GM18861 (cell line): ENCODE results near the gene TCAP.

Experiments used
- ATAC-seq: cut with Tn5 transposase; IDR thresholded peaks from one replicate; pipeline ENCODE4 v1.9.1; 2021; ENCODE audit not compliant: unreplicated experiment

TCAP gene

DNA sequence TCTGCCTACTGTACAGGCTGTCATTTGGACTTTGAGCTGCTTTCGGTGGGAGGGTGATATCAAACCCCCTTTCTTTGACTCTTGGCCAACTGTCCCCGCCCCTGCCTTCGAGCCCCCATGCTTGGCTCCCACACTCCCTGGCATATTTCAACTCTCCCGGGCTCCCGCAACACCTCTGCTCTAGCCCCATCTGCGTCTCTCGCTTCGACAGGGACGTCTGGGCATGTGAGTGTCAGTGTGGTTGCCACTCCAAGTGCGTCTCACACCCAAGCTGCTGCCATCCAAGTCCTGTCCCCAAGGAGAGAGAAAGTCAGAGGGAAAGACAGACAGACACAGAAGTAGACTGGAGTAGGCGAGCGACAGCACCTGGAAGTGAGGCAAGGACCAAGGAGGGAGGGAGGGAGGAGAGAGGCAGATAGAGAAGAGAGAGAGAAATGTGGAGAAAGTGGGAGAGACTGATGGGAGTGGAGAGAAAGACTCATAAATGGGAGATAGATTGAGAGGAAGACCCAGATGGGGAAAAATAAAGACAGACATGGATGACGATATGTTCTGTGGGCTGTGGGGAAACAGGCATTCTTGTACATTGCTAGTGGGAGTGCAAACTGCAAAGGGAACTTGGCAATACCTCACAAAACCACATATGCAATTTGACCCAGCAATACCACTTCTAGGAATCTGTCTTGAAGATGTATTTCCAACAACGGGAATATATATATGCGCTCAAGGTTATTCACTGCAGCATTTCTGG, 16.4 kb upstream of the TCAP start:
- ATAC-seq: no peak

DNA sequence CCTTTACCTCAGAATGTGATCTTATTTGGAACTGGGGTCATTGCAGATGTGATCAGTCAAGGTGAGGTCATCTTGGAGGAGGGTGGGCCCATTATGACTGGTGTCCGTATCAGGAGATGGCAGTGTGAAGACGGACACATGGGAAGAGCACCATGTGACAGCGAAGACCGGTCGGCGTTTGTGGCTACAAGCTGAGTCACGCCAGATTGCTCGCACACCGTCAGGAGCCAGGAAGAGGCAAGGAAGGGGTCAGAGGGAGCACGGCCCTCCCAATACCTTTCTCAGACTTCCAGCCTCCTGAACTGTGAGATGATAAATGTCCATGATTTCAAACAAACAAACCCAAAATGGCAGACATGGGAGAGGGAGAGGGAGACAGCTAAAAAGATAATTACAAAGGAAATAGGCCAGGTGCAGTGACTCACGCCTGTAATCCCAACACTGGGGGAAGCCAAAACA, 15.0 kb upstream of the TCAP start:
- no peak for ATAC-seq

DNA sequence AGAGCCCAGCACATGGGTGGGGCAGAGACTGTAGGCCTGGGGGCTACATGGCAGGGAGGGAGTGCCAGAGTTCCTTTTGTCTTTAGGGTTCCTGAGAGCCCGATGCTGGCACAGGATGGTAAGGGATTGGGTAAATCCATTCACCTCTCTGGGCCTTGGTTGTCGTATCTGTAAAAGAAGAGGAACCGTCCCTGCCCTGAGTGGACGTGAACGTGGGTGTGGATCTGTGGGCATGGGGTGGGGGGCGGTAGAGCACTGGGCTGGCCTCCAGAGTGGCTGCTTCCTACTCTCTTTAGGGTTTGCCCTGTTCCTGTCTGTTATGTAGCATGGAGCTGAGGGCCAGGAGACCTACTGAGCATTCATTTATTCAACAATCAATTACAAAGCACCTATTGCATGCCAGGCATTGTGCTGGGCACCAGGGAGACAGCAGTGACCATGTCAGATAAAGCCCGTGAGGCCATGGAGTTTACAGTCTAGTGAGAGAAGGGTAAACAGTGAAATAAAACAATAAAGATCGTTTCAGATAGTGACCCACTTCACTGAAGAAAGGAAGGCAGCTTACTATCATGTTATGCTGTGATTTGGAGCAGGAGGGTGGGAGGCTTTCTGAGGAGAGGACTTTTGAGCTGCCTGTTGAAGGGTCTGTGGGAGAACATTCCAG, 13.1 kb upstream of the TCAP start:
- no peak for ATAC-seq

DNA sequence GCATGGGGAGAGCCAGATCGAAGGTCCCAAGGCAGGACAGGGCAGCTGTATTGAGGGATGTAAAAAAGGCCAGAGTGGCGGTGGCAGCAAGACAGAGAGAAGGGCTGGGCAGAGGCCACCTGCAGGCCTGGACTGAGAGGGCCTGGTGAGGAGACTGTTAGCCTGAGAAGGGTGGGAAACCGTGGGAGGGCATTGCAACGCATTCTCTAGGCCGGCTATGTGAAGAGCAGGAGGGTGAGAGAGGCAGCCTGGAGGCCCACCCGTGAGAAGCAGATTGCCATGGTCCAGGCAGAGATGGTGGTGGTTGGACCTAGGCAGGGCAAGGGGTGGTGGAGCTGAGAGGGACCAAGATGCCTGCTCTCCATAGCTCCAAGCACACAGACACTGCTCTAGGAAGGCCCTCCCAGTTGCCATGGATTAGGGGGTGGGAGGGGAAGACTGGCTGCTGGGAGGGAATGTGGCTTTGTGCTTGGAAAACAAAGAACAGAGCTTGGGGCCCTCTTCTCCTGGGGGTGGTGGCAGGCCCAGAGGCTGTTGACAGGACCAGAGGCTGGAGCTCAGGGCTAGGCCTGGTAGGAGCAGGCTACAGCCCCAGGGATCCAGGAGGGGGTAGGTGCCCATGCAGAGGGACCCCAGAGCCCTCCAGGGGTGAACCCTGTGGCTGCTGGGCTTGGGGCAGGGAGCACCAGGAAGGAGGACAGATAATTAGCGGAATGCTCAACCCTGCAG, 12.4 kb upstream of the TCAP start:
- no peak for ATAC-seq

DNA sequence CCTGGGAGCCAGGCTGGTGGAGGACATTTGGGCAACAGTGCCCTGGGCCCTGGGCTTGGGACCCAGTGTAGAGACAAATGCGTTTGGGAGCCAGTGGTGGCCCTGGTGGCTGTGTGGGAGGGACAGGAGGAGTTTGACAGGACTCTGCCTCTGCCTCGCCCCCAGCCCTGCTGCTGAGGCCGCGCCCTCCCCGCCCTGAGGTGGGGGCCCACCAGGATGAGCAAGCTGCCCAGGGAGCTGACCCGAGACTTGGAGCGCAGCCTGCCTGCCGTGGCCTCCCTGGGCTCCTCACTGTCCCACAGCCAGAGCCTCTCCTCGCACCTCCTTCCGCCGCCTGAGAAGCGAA, 11.9 kb upstream of the TCAP start:
- ATAC-seq: no peak

DNA sequence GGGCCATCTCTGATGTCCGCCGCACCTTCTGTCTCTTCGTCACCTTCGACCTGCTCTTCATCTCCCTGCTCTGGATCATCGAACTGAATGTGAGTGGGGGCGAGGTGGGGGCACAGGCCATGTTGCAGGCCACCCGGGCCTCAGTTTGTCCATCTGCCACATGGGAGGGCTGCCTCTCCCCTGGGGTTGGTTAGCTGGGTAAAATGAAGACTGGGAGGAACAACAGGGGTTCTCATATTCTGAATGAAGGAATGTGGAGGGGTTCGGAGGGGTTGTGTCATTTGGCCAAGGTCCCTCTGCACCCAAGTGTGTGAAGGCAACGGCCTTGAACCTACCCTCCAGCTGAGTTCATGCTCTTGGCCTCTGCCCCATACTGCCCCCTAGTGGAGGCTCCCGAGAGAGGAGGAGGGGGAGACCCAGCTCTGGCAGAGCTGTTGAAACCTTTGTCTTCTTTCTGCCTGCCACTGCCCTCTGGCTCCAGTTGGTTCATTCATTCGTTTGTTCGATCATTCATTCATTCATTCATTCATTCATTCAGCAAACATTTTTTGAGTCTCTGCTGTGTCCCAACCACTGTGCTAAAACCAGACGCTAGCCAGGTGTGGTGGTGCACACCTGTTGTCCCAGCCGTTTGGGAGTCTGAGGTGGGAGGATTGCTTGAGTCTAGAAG, 11.4 kb upstream of the TCAP start:
- ATAC-seq: no peak

DNA sequence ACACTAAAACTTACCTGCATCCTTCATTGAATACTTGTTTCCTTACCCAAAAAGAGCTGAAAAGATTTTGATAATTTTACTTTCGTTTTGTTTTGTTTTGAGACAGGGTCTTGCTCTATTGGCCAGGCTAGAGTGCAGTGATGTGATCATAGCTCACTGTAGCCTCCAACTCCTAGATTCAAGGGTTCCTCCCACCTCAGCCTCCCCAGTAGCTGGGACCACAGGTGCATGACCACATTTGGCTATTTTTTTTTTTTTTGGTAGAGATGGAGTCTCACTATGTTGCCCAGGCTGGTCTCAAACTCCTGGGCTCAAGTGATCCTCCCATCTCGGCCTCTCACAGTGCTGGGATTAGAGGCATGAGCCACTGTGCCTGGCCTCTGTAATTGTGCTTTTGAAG, 10.0 kb upstream of the TCAP start:
- ATAC-seq: no peak

DNA sequence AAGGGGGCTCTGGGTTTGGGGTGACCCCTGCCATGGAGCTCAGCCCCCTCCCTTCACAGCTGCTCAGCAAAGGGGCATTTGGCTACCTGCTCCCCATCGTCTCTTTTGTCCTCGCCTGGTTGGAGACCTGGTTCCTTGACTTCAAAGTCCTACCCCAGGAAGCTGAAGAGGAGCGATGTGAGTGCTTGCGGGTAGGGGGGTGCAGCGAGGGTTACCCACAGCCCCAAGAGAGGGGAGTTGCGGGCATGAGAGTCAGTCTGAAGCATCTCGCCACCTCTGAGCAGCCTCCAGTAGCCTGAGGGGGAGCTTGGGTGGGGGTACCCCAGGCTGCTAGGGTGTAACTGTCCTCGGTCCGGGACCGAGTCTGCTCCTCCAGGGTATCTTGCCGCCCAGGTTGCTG, 6.8 kb upstream of the TCAP start:
- ATAC-seq: no peak

DNA sequence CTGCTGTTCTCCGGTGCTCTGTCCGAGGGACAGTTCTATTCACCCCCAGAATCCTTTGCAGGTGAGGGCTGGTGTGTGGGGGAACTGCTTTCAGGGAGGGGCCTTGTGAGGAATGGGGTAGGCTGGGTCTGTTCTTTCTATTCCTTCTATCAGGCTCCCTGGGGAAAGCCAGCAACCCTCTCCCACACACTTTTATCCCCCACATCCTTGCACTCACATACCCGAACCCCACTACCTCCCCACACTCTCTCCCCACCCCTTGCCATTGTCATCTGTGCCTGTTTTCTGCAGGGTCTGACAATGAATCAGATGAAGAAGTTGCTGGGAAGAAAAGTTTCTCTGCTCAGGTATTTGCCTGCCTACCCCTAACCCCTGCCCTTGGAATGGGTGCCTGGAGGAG, 6.4 kb upstream of the TCAP start:
- ATAC-seq: no peak

DNA sequence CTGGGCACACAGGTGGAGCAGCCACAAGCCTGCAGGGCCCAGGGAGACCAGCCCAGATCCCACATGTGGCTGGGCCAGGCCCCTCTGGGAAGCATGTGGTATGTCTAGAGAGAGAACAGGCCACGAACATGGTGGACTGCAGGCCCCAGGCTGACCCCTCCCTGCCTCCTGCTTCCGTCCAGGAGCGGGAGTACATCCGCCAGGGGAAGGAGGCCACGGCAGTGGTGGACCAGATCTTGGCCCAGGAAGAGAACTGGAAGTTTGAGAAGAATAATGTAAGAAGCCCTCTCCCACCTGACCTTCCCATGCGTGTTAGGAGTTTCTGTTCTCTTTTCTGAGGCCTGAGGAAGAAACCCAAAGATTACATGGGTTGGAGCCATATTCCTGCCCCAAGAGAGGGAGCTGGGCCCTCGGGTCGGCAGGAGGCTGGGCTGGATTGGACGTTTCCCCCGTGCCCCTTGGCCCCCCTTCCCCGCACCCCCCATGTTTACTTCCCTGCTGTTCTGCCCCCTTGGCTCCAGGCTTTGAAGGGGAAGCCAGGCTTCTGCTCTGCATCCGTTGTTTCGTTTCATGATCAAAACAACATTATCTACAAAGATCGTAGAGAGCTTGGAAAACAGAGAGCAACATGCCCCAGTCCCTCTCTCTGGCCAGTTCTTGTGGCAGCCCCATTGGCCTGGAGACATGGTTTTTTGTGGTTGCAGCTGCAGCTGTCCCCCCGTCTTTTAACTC, 5.7 kb upstream of the TCAP start:
- no peak for ATAC-seq

DNA sequence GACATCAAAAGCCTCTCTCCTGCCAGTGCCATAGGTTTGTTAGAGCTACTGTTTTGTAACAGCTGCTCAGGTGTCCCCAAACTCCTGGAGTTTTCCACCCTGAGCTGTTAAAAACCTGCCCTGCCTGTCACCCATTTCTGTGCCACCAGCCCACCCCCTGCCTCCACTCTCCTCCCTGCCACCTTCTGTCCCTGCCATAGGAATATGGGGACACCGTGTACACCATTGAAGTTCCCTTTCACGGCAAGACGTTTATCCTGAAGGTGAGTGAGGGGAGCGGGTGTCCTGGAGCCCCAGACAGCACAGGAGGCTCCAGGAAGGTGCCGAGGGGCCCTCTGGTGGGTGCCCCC, 5.2 kb upstream of the TCAP start:
- ATAC-seq: no peak

DNA sequence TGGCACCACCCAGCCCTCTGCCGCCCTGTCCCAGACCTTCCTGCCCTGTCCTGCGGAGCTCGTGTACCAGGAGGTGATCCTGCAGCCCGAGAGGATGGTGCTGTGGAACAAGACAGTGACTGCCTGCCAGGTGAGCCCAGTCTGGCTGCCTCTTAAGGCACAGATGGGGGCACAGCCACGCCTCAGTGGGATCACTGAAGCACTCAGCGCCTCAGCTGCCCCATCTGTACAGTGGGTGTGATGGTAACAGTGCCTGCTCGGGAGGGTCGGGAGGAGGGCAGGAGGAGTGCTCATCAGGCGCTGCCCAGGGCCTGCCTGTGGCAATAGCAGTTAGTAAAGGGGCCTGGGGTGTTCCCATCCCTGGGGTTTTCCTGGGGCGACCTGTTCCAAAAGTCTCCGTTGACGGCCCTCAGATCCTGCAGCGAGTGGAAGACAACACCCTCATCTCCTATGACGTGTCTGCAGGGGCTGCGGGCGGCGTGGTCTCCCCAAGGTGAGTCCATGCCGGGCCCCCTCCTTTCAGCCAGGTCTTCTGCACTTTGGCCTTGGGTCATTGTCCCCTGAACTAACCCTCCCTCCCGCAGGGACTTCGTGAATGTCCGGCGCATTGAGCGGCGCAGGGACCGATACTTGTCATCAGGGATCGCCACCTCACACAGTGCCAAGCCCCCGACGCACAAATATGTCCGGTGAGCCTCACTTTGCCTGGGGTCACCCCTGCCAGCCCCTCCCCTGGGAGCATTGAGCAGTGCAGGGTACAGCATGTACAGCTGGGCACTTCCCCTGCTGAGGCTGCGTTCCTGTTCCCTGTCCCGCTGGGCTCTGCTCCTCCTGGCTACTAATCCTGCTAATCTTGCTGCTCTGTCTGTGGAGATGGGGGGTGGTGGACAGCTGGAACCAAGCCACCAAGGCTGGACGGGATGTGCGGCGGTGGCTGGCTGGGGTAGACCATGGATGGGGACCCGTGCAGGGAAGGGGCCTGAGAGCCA, 4.5 kb upstream of the TCAP start:
- no peak for ATAC-seq

DNA sequence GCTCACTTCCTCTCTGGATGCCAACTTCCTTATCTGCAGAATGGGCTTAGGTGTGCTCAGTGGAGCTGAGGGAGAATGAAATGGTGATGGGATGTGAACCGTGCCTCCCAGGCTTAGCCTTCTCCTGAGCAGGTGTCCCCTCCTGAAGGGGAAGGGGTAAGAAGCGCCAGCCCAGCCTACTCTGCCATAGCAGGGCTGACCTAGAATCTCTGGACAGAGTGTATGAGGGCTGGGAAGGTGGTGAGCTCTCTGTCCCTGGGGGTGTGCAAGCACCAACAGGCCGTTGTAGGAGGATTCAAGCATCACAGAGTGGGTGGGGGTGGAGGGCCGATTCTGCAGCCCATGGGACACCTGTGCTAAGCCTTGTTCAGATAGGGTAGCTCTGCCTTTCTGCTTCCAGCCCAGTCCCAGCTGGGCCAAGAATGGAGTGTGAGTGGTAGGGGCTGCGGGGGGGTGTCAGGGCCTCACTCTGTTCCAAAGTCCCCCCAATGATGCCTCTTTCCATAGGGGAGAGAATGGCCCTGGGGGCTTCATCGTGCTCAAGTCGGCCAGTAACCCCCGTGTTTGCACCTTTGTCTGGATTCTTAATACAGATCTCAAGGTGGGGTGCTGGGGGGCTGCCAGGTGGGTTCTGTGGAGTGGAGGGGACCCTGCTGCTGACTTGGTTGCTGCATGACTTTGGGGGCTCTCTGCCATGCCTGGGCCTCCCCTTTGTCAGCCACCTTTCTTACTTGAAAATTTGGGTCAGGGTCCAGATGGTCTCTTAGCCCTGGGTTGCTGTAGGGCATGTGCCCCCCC, 3.2 kb upstream of the TCAP start:
- no peak for ATAC-seq

DNA sequence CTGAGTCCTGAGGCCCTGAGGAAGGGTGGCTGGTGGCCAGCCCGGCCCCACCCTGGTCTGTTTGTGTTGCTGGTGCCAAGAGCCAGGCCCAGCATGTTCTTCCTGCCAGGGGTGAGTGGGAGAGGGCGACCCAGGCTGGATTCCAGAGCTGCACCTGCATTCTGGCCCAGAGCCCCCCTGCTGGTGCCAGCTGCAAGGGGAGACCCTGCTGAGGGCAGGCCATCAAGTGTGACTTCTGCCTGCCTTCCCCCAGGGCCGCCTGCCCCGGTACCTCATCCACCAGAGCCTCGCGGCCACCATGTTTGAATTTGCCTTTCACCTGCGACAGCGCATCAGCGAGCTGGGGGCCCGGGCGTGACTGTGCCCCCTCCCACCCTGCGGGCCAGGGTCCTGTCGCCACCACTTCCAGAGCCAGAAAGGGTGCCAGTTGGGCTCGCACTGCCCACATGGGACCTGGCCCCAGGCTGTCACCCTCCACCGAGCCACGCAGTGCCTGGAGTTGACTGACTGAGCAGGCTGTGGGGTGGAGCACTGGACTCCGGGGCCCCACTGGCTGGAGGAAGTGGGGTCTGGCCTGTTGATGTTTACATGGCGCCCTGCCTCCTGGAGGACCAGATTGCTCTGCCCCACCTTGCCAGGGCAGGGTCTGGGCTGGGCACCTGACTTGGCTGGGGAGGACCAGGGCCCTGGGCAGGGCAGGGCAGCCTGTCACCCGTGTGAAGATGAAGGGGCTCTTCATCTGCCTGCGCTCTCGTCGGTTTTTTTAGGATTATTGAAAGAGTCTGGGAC, 2.4 kb upstream of the TCAP start:
- ATAC-seq: no peak

DNA sequence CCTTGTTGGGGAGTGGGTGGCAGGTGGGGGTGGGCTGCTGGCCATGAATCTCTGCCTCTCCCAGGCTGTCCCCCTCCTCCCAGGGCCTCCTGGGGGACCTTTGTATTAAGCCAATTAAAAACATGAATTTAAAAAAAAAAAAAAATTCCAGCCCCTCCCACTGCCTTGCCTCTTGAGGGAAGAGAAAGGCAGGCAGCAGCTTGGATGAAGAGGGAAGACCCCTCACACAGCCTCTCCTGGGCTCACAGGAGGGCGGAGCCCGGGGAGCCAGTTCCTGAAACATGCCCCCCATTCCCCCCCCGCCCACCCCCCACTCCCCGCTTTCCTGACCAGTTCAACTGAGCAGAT, 1.8 kb upstream of the TCAP start:
- no peak for ATAC-seq

DNA sequence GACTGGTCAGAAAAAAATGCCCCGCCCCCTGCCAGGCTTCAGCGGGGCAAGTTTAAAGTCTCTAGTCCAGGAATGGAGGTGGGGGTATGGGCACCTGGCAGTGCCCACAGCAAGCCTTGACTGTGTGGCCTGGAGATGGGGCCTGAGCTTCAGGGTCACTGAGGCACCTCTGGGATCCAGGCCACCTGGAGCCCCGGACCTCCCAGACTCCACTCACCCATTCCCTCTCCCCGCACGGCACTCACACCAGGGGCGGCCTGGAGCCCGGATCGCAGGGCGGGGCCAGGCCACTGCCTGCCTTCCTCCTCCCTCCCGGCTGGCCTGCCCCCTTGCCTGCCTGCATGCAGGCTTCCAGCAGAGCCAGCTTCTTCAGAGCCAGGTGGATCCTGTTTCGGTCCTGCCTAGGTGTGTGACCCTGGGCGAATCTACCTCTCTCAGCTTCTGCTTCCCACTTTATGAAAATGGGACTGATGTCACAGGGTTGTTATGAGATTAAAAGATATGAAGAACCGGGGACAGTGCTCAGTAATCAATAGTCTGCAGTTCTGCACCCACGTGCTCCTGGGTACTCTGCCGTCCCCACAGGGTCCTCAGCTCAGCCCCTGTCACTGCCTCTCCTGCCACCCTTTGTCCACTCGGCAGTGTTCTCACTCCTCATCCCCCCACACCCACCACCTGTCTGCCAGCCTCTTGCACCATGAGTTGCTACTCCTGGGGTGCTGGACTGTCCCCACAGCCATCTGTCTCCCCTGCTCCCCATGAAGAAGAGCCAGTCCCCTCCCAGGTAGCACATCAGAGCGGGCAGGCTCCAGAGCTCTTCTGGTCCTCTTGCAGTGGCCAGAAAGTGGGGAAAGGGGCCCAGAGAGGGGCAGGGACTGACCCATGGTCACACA, 1.2 kb upstream of the TCAP start:
- ATAC-seq: no peak

DNA sequence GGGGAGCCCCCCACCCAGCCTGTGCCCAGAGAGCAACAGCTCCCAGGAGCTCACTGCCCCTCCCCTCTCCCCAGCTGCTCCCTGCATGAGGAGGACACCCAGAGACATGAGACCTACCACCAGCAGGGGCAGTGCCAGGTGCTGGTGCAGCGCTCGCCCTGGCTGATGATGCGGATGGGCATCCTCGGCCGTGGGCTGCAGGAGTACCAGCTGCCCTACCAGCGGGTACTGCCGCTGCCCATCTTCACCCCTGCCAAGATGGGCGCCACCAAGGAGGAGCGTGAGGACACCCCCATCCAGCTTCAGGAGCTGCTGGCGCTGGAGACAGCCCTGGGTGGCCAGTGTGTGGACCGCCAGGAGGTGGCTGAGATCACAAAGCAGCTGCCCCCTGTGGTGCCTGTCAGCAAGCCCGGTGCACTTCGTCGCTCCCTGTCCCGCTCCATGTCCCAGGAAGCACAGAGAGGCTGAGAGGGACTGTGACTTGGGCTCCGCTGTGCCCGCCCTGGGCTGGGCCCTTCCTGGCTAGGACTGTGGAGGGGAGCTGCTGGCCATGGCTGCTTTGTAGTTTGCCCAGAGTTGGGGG, 584 bp downstream of the TCAP start:
- ATAC-seq: no peak
